HG02840 (cell line): ENCODE data around the gene ETFA.

Experiments
- ATAC-seq: cut with Tn5 transposase; IDR thresholded peaks from one replicate; pipeline ENCODE4 v1.9.1; 2021; ENCODE audit warnings: mild to moderate bottlenecking, moderate library complexity, moderate number of reproducible peaks; ENCODE audit not compliant: unreplicated experiment, low FRiP score

Gene ETFA

GRCh38 chr15:76311100-76311953 lies at the start of gene ETFA:
Gene ETFA, minus strand, starts transcription at chr15:76311469. Its CDS starts 81 bp downstream, at chr15:76311388.
- ATAC-seq: peak; percentile 95

GRCh38 chr15:76360416-76360815 lies 49.1 kb upstream of the ETFA start:
- ATAC-seq: no peak

- ATAC-seq: no peak
Measured at GRCh38 chr15:76359152-76359551, 47.9 kb upstream of the ETFA start.

- ATAC-seq: no peak
Measured at GRCh38 chr15:76358453-76358852, 47.2 kb upstream of the ETFA start.

- ATAC-seq: no peak
Measured at GRCh38 chr15:76354823-76355440, 43.7 kb upstream of the ETFA start.

- ATAC-seq: no peak
Measured at GRCh38 chr15:76353903-76354302, 42.6 kb upstream of the ETFA start.

GRCh38 chr15:76353023-76353577 lies 41.8 kb upstream of the ETFA start:
- ATAC-seq: no peak

- ATAC-seq: no peak
Measured at GRCh38 chr15:76349301-76350070, 38.2 kb upstream of the ETFA start.

GRCh38 chr15:76347482-76348055 lies 36.3 kb upstream of the ETFA start:
- no peak for ATAC-seq

GRCh38 chr15:76346669-76347481 lies 35.6 kb upstream of the ETFA start:
- no peak for ATAC-seq

GRCh38 chr15:76345880-76346668 lies 34.8 kb upstream of the ETFA start:
- no peak for ATAC-seq

GRCh38 chr15:76345583-76345879 lies 34.3 kb upstream of the ETFA start:
- no peak for ATAC-seq

GRCh38 chr15:76344893-76345582 lies 33.8 kb upstream of the ETFA start:
- no peak for ATAC-seq

- ATAC-seq: no peak
Measured at GRCh38 chr15:76343313-76343996, 32.2 kb upstream of the ETFA start.

- no peak for ATAC-seq
Measured at GRCh38 chr15:76342382-76343201, 31.3 kb upstream of the ETFA start.

- ATAC-seq: no peak
Measured at GRCh38 chr15:76342058-76342381, 30.8 kb upstream of the ETFA start.

GRCh38 chr15:76341366-76342057 lies 30.2 kb upstream of the ETFA start:
- no peak for ATAC-seq
